GM23338 (cell line): ENCODE results near the gene PLEKHA7. TPM values are rescaled to one million over a fixed set of nuclear protein-coding genes. Genes with fewer than 3 reads are reported as not detected.

Experiments used
- ATAC-seq: fragments of 200-7000 bp; cut with Tn5 transposase; 3 replicates; pipeline ENCODE4 v1.9.1; 2020
- DNase-seq: peaks from one replicate; pipeline ENCODE4 v3.0.0-alpha.2; 2015; ENCODE audit warnings: low spot score
- H2AFZ ChIP-seq: fragments of 200-600 bp; sonication (generic); 2 replicates; pipeline ENCODE4 v1.8.0; 2016; ENCODE audit warnings: antibody characterized with exemption, mild to moderate bottlenecking, moderate library complexity
- H3F3A ChIP-seq: fragments of 200-600 bp; sonication (generic); replicated peaks from 2 replicates; pipeline ENCODE4 v1.8.0; 2017; ENCODE audit warnings: antibody characterized with exemption, mixed run types, low read depth
- H3K27ac ChIP-seq: fragments of 200-600 bp; sonication (generic); 2 replicates; pipeline ENCODE4 v1.6.1; 2016; ENCODE audit warnings: low read depth
- H3K27me3 ChIP-seq: fragments of 200-600 bp; sonication (generic); 2 replicates; pipeline ENCODE4 v1.8.0; 2016; ENCODE audit warnings: mild to moderate bottlenecking, mixed run types, moderate library complexity; ENCODE audit not compliant: insufficient read depth
- H3K36me3 ChIP-seq: fragments of 200-600 bp; sonication (generic); 2 replicates; pipeline ENCODE4 v1.8.0; 2016; ENCODE audit warnings: mild to moderate bottlenecking; ENCODE audit not compliant: insufficient read depth
- H3K4me1 ChIP-seq: fragments of 200-600 bp; sonication (generic); 2 replicates; pipeline ENCODE4 v1.8.0; 2016; ENCODE audit warnings: mild to moderate bottlenecking, moderate library complexity; ENCODE audit not compliant: insufficient read depth
- H3K4me2 ChIP-seq: fragments of 200-600 bp; sonication (generic); 2 replicates; pipeline ENCODE4 v1.7.1; 2017; ENCODE audit warnings: mixed run types
- H3K4me3 ChIP-seq: fragments of 200-600 bp; sonication (generic); 2 replicates; pipeline ENCODE4 v1.6.1; 2016; ENCODE audit warnings: mixed run types
- H3K79me2 ChIP-seq: fragments of 200-600 bp; sonication (generic); replicated peaks from 2 replicates; pipeline ENCODE4 v1.8.0; 2017; ENCODE audit warnings: mild to moderate bottlenecking; ENCODE audit not compliant: insufficient read depth
- H3K9me2 ChIP-seq: fragments of 200-600 bp; sonication (generic); 2 replicates; pipeline ENCODE4 v1.8.0; 2017; ENCODE audit not compliant: insufficient read depth
- H4K20me1 ChIP-seq: fragments of 200-600 bp; sonication (generic); replicated peaks from 2 replicates; pipeline ENCODE4 v1.8.0; 2017; ENCODE audit warnings: mild to moderate bottlenecking; ENCODE audit not compliant: insufficient read depth
- H3K27ac Mint-ChIP-seq: 2 replicates; pipeline ENCODE4 v1.8.0; 2020; ENCODE audit warnings: inconsistent platforms, mild to moderate bottlenecking, moderate library complexity, mixed read lengths
- H3K27me3 Mint-ChIP-seq: 3 replicates; pipeline ENCODE4 v1.8.0; 2022; ENCODE audit warnings: low read depth, mild to moderate bottlenecking, moderate library complexity, mixed read lengths, inconsistent platforms; ENCODE audit not compliant: insufficient read depth, poor library complexity
- H3K36me3 Mint-ChIP-seq: 3 replicates; pipeline ENCODE4 v1.8.0; 2021; ENCODE audit warnings: low read depth, mild to moderate bottlenecking, inconsistent platforms, moderate library complexity, mixed read lengths
- H3K4me1 Mint-ChIP-seq: 3 replicates; pipeline ENCODE4 v1.8.0; 2020; ENCODE audit warnings: mild to moderate bottlenecking, inconsistent platforms, mixed read lengths
- H3K4me3 Mint-ChIP-seq: 3 replicates; pipeline ENCODE4 v1.8.0; 2021; ENCODE audit warnings: moderate library complexity, mild to moderate bottlenecking, inconsistent platforms, mixed read lengths
- H3K9me3 Mint-ChIP-seq: 3 replicates; pipeline ENCODE4 v1.8.0; 2020; ENCODE audit warnings: moderate library complexity, mild to moderate bottlenecking, inconsistent platforms, mixed read lengths
- CREB1 ChIP-seq: fragments of 250-450 bp; sonication (Bioruptor Pico); IDR thresholded peaks from 2 replicates; pipeline ENCODE4 v1.5.0; 2020; ENCODE audit warnings: low read depth, mild to moderate bottlenecking, moderate library complexity
- CTCF ChIP-seq, 2 experiments: fragments of 200-600 bp in 1 of 2; sonication (generic) in 1 of 2; conservative IDR thresholded peaks; 2 replicates each; pipeline versions ENCODE4 v1.5.1 to v1.6.1; 2016 to 2017; ENCODE audit warnings: antibody characterized with exemption in 2 of 2, low read depth in 2 of 2, mild to moderate bottlenecking in 2 of 2, moderate library complexity in 1 of 2
- EZH2 ChIP-seq: fragments of 200-600 bp; sonication (generic); IDR thresholded peaks from one replicate; pipeline ENCODE4 v1.8.0; 2017; ENCODE audit warnings: antibody characterized with exemption, mild to moderate bottlenecking, low read depth; ENCODE audit not compliant: unreplicated experiment
- JUNB ChIP-seq: IDR thresholded peaks from one replicate; pipeline ENCODE4 v1.6.1; 2016; ENCODE audit warnings: antibody characterized with exemption; ENCODE audit not compliant: unreplicated experiment
- REST ChIP-seq: IDR thresholded peaks from one replicate; pipeline ENCODE4 v1.6.1; 2018; ENCODE audit warnings: antibody characterized with exemption; ENCODE audit not compliant: unreplicated experiment
- ZNF114 ChIP-seq: fragments of 250-450 bp; sonication (Bioruptor Pico); IDR thresholded peaks from 2 replicates; pipeline ENCODE4 v1.5.0; 2020; ENCODE audit warnings: mild to moderate bottlenecking, moderate library complexity
- ZNF462 ChIP-seq: fragments of 250-450 bp; sonication (Bioruptor Pico); IDR thresholded peaks from 2 replicates; pipeline ENCODE4 v1.5.0; 2020; ENCODE audit warnings: mild to moderate bottlenecking, moderate library complexity
- polyA plus RNA-seq: library from polyadenylated mRNA; unstranded; fragments of >200 nt; fragmentation: Nextera tagmentation; extraction: Ambion mirVana; gene quantifications from 2 replicates; pipeline ENCODE4 v1.2.1, GENCODE V29; 2016
- total RNA-seq: library from RNA; depleted of rRNA; stranded (reverse); fragments of >200 nt; shearing (Covaris generic); gene quantifications from 2 replicates; pipeline ENCODE4 v1.2.3, GENCODE V29; 2014

PLEKHA7 gene
- total and polyA plus RNA-seq, 2 experiments from 2014 or later = 9.7 to 15.8 TPM

GRCh38 chr11:16795146-16795545 is 219.1 kb downstream of the PLEKHA7 start:
- no peak overlapping the region for H3K27ac Mint-ChIP-seq
- H3K4me1 Mint-ChIP-seq = no peaks in the 10 kb centered on the region
- no peak overlapping the region for H3K27ac ChIP-seq
- H4K20me1 ChIP-seq = no peaks in the 10 kb centered on the region
- no peaks in the 10 kb centered on the region for H3K27me3 ChIP-seq
- no peak overlapping the region for H3K4me2 ChIP-seq
- peaks cover 6% of the 10 kb centered on the region; the same call in 2 of the 3 replicates for H3K36me3 Mint-ChIP-seq
- no peak for ATAC-seq
- H3K4me3 Mint-ChIP-seq = no peak overlapping the region
- no peaks in the 10 kb centered on the region for H3K36me3 ChIP-seq
- H3K79me2 ChIP-seq = no peaks in the 10 kb centered on the region
- H3F3A ChIP-seq = no peaks in the 10 kb centered on the region
- no peak overlapping the region for H2AFZ ChIP-seq
- no peak overlapping the region for H3K4me3 ChIP-seq
- H3K4me1 ChIP-seq = no peaks in the 10 kb centered on the region
- H3K9me3 Mint-ChIP-seq = no peaks in the 10 kb centered on the region
- peaks cover 4% of the 10 kb centered on the region for H3K27me3 Mint-ChIP-seq
- no peaks in the 10 kb centered on the region; the same call in 1 of the 2 replicates for H3K9me2 ChIP-seq
- TF ChIP-seq CTCF (conservative IDR thresholded peaks at IDR 0.05; ENCODE audit: low read depth in 2 of 2) (no peak), JUNB (no peak), REST (no peak), ZNF114 (CRISPR knock-in tag) (no peak), ZNF462 (CRISPR knock-in tag) (no peak), EZH2 (no peak), CREB1 (no peak)
- no peak for DNase-seq
